Measurements from ENCODE around the gene IGFBP2.

- no peak for TF ChIP-seq EZH2 (IDR thresholded peaks at IDR 0.05; ENCODE audit: low read depth, unreplicated experiment)
- TF ChIP-seq, protein P1, sequence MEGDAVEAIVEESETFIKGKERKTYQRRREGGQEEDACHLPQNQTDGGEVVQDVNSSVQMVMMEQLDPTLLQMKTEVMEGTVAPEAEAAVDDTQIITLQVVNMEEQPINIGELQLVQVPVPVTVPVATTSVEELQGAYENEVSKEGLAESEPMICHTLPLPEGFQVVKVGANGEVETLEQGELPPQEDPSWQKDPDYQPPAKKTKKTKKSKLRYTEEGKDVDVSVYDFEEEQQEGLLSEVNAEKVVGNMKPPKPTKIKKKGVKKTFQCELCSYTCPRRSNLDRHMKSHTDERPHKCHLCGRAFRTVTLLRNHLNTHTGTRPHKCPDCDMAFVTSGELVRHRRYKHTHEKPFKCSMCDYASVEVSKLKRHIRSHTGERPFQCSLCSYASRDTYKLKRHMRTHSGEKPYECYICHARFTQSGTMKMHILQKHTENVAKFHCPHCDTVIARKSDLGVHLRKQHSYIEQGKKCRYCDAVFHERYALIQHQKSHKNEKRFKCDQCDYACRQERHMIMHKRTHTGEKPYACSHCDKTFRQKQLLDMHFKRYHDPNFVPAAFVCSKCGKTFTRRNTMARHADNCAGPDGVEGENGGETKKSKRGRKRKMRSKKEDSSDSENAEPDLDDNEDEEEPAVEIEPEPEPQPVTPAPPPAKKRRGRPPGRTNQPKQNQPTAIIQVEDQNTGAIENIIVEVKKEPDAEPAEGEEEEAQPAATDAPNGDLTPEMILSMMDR (conservative IDR thresholded peaks at IDR 0.05; ENCODE audit: low read depth in 2 of 2), result no peak
- TF ChIP-seq REST (IDR thresholded peaks at IDR 0.05; ENCODE audit: unreplicated experiment), result no peak
- TF ChIP-seq POLR2AphosphoS5 (IDR thresholded peaks at IDR 0.05; ENCODE audit: low read depth), result no peak
- no peak for TF ChIP-seq EZH2phosphoT487 (IDR thresholded peaks at IDR 0.05; ENCODE audit: unreplicated experiment)
Measured at GRCh38 chr2:216701544-216701943, 68.3 kb downstream of the IGFBP2 start.
